PC-3 (cell line): Measurements from ENCODE around the gene KRT17.

Experiments used
- EZH2 ChIP-seq: fragments of 300-600 bp; sonication (generic); IDR thresholded peaks from one replicate; pipeline ENCODE4 v1.6.1; 2017; ENCODE audit warnings: antibody characterized with exemption, mild to moderate bottlenecking, low read length; ENCODE audit not compliant: unreplicated experiment
- EZH2phosphoT487 ChIP-seq: fragments of 300-600 bp; sonication (generic); IDR thresholded peaks from 2 replicates; pipeline ENCODE4 v1.6.1; 2018; ENCODE audit warnings: mild to moderate bottlenecking, antibody characterized with exemption, low read length, borderline replicate concordance
- TF ChIP-seq, protein P1 (sequence below): fragments of 300-600 bp; sonication (generic); conservative IDR thresholded peaks from 2 replicates; pipeline ENCODE4 v1.5.1; 2017; ENCODE audit warnings: antibody characterized with exemption, low read depth, mild to moderate bottlenecking, low read length

DNA sequence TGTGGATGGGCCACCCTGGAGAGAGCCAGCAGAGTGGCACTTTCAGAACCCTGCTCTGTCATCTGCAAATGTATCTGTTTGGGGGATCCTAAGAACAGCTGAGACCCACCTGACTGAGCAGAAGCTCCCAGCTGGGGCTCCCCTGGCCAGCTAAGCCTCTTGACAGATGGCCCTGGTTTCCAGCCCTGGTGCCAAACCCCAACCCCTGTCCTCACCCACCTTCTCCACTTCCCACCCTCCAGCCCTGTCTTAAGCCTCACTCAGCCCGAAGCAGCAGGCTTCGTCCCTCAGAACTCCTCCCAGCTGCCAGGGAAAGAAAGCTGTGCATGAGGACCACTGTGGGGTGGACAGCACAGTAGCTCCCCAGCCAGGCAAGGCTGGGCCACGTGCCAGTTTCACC is 49.0 kb downstream of the KRT17 start:
- TF ChIP-seq, protein P1, sequence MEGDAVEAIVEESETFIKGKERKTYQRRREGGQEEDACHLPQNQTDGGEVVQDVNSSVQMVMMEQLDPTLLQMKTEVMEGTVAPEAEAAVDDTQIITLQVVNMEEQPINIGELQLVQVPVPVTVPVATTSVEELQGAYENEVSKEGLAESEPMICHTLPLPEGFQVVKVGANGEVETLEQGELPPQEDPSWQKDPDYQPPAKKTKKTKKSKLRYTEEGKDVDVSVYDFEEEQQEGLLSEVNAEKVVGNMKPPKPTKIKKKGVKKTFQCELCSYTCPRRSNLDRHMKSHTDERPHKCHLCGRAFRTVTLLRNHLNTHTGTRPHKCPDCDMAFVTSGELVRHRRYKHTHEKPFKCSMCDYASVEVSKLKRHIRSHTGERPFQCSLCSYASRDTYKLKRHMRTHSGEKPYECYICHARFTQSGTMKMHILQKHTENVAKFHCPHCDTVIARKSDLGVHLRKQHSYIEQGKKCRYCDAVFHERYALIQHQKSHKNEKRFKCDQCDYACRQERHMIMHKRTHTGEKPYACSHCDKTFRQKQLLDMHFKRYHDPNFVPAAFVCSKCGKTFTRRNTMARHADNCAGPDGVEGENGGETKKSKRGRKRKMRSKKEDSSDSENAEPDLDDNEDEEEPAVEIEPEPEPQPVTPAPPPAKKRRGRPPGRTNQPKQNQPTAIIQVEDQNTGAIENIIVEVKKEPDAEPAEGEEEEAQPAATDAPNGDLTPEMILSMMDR: no peak
- TF ChIP-seq EZH2phosphoT487 (no peak), EZH2 (no peak)
